ENCODE measurements around the gene SLC16A3. TPM values are rescaled to one million over a fixed set of nuclear protein-coding genes. Genes with fewer than 3 reads are reported as not detected.

The SLC16A3 gene
- total RNA-seq, 2 donors from 2014 or later, result 2.0 to 5.4 TPM

- intact Hi-C loops (cut with DNase I), result no loop called here
- no peak for DNase-seq
These were observed 53.7 kb downstream of the SLC16A3 start for GRCh38 chr17:82282239-82283207.

GRCh38 chr17:82283208-82283749, 54.4 kb downstream of the SLC16A3 start:
- DNase-seq (no peak), ATAC-seq (no peak)
- TF ChIP-seq POLR2A (IDR thresholded peaks at IDR 0.05) (no peak), CTCF (IDR thresholded peaks at IDR 0.05) (no peak)
- 20 to 50% methylated on average over 2 to 8 of the region's 13 CpGs for WGBS, 2 donors
- Histone ChIP-seq H3K36me3 (replicated peaks in 1 of 2; ENCODE audit: insufficient read depth in 1 of 2, low read depth in 2 of 2) (no peaks in the 10 kb centered on the region), H3K27me3 (no peaks in the 10 kb centered on the region), H3K4me1 (peaks cover 59% of the 10 kb centered on the region), H3K9me3 (no peaks in the 10 kb centered on the region), H3K4me3 (no peak overlapping the region), H3K27ac (peak overlapping the region in 1 of 4 donors; percentile 84)
- intact Hi-C loops (cut with DNase I), result no loop called here

More at GRCh38 chr17:82282239-82283207, 53.7 kb downstream of the SLC16A3 start:
- H3K9me3 ChIP-seq, result no peaks in the 10 kb centered on the region
- H3K27me3 ChIP-seq, result no peaks in the 10 kb centered on the region
- 79 to 91% methylated on average over 9 to 14 of the region's 25 CpGs for WGBS, 2 donors
- TF ChIP-seq CTCF (IDR thresholded peaks at IDR 0.05) (no peak), POLR2A (IDR thresholded peaks at IDR 0.05) (no peak)
- H3K36me3 ChIP-seq (replicated peaks in 1 of 2; ENCODE audit: insufficient read depth in 1 of 2, low read depth in 2 of 2), result no peaks in the 10 kb centered on the region
- no peak overlapping the region for H3K4me3 ChIP-seq
- no peak for ATAC-seq
- peaks cover 56% of the 10 kb centered on the region for H3K4me1 ChIP-seq
- peak overlapping the region; percentile 80 to 84 (median 84) for H3K27ac ChIP-seq

- Histone ChIP-seq H3K9me3 (no peaks in the 10 kb centered on the region), H3K27me3 (no peaks in the 10 kb centered on the region), H3K27ac (no peak overlapping the region), H3K4me1 (peaks cover 58% of the 10 kb centered on the region), H3K36me3 (replicated peaks in 1 of 2; ENCODE audit: insufficient read depth in 1 of 2, low read depth in 2 of 2) (no peaks in the 10 kb centered on the region), H3K4me3 (no peak overlapping the region)
- 65 to 74% methylated on average over 8 of the region's 8 CpGs for WGBS, 2 donors
- TF ChIP-seq CTCF (IDR thresholded peaks at IDR 0.05) (no peak), POLR2A (IDR thresholded peaks at IDR 0.05) (no peak)
- DNase-seq (no peak), ATAC-seq (no peak)
- intact Hi-C loops (cut with DNase I), result no loop called here
These were observed 56.3 kb downstream of the SLC16A3 start for GRCh38 chr17:82285141-82285540.

GRCh38 chr17:82287013-82287867, 58.4 kb downstream of the SLC16A3 start:
- no peaks in the 10 kb centered on the region for H3K36me3 ChIP-seq (replicated peaks in 1 of 2; ENCODE audit: insufficient read depth in 1 of 2, low read depth in 2 of 2)
- intact Hi-C loops (cut with DNase I), result no loop called here
- no peaks in the 10 kb centered on the region for H3K27me3 ChIP-seq
- TF ChIP-seq POLR2A (IDR thresholded peaks at IDR 0.05) (no peak), CTCF (IDR thresholded peaks at IDR 0.05) (no peak)
- DNase-seq, result no peak
- H3K4me1 ChIP-seq, result peaks cover 46% of the 10 kb centered on the region
- WGBS, 2 donors, result 79 to 87% methylated on average over 9 of the region's 9 CpGs
- no peaks in the 10 kb centered on the region for H3K9me3 ChIP-seq
- H3K27ac ChIP-seq, result peak overlapping the region; percentile 81 to 98 (median 92)
- no peak for ATAC-seq
- no peak overlapping the region for H3K4me3 ChIP-seq

All from body of pancreas (tissue), 4 donors.